ENCODE measurements around the gene MATN4.

- TF ChIP-seq, protein P1, sequence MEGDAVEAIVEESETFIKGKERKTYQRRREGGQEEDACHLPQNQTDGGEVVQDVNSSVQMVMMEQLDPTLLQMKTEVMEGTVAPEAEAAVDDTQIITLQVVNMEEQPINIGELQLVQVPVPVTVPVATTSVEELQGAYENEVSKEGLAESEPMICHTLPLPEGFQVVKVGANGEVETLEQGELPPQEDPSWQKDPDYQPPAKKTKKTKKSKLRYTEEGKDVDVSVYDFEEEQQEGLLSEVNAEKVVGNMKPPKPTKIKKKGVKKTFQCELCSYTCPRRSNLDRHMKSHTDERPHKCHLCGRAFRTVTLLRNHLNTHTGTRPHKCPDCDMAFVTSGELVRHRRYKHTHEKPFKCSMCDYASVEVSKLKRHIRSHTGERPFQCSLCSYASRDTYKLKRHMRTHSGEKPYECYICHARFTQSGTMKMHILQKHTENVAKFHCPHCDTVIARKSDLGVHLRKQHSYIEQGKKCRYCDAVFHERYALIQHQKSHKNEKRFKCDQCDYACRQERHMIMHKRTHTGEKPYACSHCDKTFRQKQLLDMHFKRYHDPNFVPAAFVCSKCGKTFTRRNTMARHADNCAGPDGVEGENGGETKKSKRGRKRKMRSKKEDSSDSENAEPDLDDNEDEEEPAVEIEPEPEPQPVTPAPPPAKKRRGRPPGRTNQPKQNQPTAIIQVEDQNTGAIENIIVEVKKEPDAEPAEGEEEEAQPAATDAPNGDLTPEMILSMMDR (conservative IDR thresholded peaks at IDR 0.05): no peak
- no peak for TF ChIP-seq ZFX (IDR thresholded peaks at IDR 0.05)
Measured at GRCh38 chr20:45307076-45307640, 941 bp downstream of the MATN4 start.

Measured in C4-2B (cell line).